ES-I3 (cell line): Measurements from ENCODE around the gene RPL7L1.
"Not testable (repeated sequence)": the region's sequence is repeated elsewhere in the genome, so short reads cannot be mapped to it uniquely, and the experiment has no call there.

Source experiments
- H3K36me3 ChIP-seq: 2 replicates; pipeline ENCODE4 v1.6.1; 2013; ENCODE audit warnings: mild to moderate bottlenecking, low read length, control low read depth, moderate library complexity; ENCODE audit not compliant: insufficient read depth
- H3K4me1 ChIP-seq: 2 replicates; pipeline ENCODE4 v1.6.1; 2013; ENCODE audit warnings: mild to moderate bottlenecking, control low read depth, low read length; ENCODE audit not compliant: insufficient read depth
- H3K9ac ChIP-seq: 2 replicates; pipeline ENCODE4 v1.6.1; 2013; ENCODE audit warnings: low read depth, mild to moderate bottlenecking, low read length, moderate library complexity
- H3K9me3 ChIP-seq: 2 replicates; pipeline ENCODE4 v1.6.1; 2013; ENCODE audit warnings: mild to moderate bottlenecking, low read length, moderate library complexity; ENCODE audit not compliant: control insufficient read depth, insufficient read depth

Gene RPL7L1

DNA sequence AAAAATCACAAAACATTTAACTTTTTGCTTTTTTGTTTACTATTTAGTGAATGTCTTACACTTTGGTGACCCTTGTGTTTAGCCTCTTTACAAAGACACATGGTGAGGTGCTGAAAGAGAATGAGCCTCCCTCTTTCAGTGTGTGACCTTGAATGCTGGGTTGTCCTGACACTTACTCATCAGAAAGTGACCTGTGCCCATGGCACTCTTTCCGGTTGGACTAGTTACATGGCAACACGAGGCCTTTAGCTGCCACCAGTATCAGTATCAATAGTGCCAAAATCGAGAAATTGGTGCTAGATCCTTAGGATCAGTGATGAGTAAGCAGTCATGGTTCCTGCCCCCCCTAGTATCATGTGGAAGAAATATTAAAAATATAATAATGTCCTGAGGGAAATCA, 1.7 kb upstream of the RPL7L1 start:
- Histone ChIP-seq H3K36me3 (peaks cover 2% of the 10 kb centered on the region; the same call in 1 of the 2 replicates), H3K9ac (no peak overlapping the region)

GRCh38 chr6:42880240-42880817, 913 bp downstream of the RPL7L1 start:
- H3K9ac ChIP-seq, result peak overlapping the region; percentile 75
- H3K36me3 ChIP-seq, result peaks cover 26% of the 10 kb centered on the region
- H3K4me1 ChIP-seq, H3K9me3 ChIP-seq: not testable (repeated sequence)

More for the DNA sequence above, 1.7 kb upstream of the RPL7L1 start:
- Histone ChIP-seq H3K9me3 (no peaks in the 10 kb centered on the region), H3K4me1 (no peaks in the 10 kb centered on the region)

- H3K9me3 ChIP-seq, H3K4me1 ChIP-seq: not testable (repeated sequence)
- peak overlapping the region; percentile 75 for H3K9ac ChIP-seq
- H3K36me3 ChIP-seq, result peaks cover 30% of the 10 kb centered on the region
Observed at GRCh38 chr6:42880871-42881270, 1.5 kb downstream of the RPL7L1 start.

GRCh38 chr6:42885702-42886101, 6.3 kb downstream of the RPL7L1 start:
- Histone ChIP-seq H3K9ac (no peak overlapping the region), H3K9me3 (no peaks in the 10 kb centered on the region), H3K36me3 (peaks cover 32% of the 10 kb centered on the region), H3K4me1 (no peaks in the 10 kb centered on the region)

DNA sequence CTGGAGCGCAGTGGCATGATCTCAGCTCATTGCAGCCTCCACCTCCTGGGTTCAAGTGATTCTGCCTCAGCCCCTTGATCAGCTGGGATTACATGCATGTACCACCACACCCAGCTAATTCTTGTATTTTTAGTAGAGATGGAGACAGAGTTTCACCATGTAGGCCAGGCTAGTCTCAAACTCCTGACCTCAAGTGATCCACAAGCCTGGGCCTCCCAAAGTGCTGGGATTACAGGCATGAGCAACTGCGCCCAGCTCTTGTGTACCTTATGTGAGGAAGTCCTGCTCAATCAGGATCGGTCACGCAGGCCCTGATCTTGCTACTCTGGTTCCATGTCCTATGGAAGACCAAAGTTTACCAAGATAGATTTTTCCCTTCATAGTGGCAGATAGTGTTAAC, 8.8 kb downstream of the RPL7L1 start:
- H3K9me3 ChIP-seq, H3K9ac ChIP-seq, H3K4me1 ChIP-seq: not testable (repeated sequence)
- H3K36me3 ChIP-seq, result peaks cover 25% of the 10 kb centered on the region

DNA sequence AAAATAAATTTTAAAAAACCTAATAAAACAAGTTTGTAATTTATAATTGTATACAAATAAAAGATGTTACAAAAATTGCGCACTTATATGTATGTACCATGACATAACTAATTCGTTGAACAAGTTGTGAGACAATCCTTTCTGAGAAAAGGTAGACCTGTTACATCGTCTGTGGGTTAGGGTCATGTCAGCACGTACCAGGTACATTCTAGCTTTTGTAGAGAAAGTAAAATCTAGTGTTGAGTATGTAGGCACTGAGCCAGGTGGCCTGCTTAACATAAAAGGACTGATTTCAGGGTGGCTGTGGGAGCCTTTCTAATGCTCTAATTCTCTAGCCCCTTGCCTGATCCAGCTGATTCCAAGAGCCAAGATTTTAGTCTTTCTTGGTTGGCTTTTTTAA, 10.4 kb downstream of the RPL7L1 start:
- Histone ChIP-seq H3K9me3 (no peaks in the 10 kb centered on the region), H3K4me1 (no peaks in the 10 kb centered on the region), H3K9ac (peak overlapping the region; percentile 69), H3K36me3 (peaks cover 10% of the 10 kb centered on the region; the same call in 1 of the 2 replicates)

DNA sequence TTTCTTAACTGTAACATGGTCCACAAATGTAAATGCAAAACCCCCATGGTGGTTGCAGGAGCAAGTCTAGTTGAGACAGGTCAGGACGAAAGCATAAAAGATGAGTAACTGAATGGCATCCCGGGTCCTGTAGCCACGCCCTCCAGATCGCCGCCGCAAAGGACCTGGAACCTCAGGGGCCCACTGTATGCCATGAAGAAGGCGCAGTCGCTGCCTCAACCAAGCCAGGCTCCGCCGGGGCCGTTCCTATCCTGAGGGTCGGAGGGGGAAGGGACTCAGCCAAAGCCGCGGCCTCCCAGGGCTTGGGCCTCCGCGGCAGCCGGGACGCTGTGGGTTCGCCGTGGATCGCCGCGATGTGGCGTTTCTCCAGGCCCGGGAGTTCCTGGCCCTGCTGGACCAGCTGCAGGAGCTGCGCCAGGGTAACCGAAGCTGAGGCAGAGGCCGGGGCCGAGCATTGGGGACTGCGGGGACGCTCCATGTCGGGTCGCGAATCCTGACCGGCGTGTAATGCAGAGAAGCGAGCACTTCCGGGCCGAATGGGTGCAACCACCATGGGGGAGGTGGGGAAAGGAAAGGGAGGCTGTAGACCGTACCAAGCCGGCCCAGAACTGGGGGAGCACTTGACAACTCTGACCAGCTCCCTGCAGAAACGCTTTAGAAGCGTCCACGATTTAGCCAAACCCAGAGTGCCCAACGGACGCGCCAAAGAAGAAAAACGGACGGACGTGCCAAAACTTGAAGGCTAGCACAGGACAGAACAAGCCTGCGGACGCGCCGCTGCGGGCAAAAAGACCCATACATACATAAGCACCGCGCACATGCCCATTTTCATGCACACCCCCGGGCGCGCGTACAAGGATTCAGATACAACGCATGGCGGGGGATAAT, 11.1 kb downstream of the RPL7L1 start:
- Histone ChIP-seq H3K4me1 (no peaks in the 10 kb centered on the region), H3K36me3 (peaks cover 4% of the 10 kb centered on the region; the same call in 1 of the 2 replicates), H3K9me3 (no peaks in the 10 kb centered on the region), H3K9ac (peak overlapping the region; percentile 69)

DNA sequence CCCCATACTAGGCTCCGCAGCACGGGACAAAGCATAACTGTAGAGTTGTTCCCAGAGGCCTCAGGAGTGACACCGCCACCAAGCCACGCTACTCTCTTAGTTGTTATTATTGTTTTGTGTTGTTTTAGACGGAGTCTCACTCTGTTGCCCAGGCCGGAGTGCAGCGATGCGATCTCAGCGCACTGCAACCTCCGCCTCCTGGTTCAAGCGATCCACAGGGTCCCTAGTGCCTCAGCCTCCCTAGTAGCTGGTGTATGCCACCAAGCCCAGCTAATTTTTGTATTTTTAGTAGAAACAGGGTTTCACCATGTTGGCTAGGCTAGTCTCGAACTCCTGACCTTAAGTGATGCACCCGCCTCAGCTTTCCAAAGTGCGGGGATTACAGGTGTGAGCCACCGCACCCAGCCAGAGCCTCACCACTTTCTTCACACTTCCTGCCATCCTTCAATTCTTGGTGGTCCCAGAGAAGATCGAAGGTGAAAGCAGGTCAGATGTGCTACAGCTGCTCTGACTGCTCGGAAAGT, 11.8 kb downstream of the RPL7L1 start:
- Histone ChIP-seq H3K9ac (peak overlapping the region; percentile 69), H3K9me3 (no peaks in the 10 kb centered on the region), H3K36me3 (no peaks in the 10 kb centered on the region; the same call in 1 of the 2 replicates), H3K4me1 (no peaks in the 10 kb centered on the region)

GRCh38 chr6:42894041-42894828, 14.8 kb downstream of the RPL7L1 start:
- H3K9ac ChIP-seq, result not testable (repeated sequence)

GRCh38 chr6:42896178-42896719, 16.8 kb downstream of the RPL7L1 start:
- no peaks in the 10 kb centered on the region for H3K9me3 ChIP-seq
- H3K9ac ChIP-seq, result no peak overlapping the region
- peaks cover 4% of the 10 kb centered on the region; the same call in 1 of the 2 replicates for H3K4me1 ChIP-seq
- no peaks in the 10 kb centered on the region for H3K36me3 ChIP-seq

More at GRCh38 chr6:42894041-42894828, 14.8 kb downstream of the RPL7L1 start:
- not testable (repeated sequence) for H3K36me3 ChIP-seq, H3K4me1 ChIP-seq, H3K9me3 ChIP-seq

- no peaks in the 10 kb centered on the region for H3K9me3 ChIP-seq
- peak overlapping the region; percentile 27; the same call in 1 of the 2 replicates for H3K9ac ChIP-seq
- H3K36me3 ChIP-seq, result no peaks in the 10 kb centered on the region
- peaks cover 4% of the 10 kb centered on the region; the same call in 1 of the 2 replicates for H3K4me1 ChIP-seq
Observed at GRCh38 chr6:42898891-42899361, 19.5 kb downstream of the RPL7L1 start.

DNA sequence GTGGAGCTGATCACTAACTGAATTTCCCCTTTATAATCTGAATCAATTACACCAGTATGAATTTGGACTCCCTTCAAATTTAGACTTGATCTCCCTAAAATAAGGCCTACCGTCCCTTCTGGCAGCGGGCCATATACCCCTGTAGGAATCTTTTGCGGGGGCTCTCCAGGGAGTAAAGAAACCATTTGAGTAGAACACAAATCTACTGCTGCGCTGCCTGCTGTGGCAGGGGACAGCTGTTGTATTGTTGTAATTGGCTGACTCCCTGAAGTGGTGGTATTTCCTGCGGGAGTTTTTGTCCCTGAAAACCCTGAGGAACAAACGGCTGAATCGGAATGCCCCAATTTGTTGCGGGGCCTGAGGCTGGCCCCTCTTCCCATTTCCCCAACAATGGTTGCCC, 20.5 kb downstream of the RPL7L1 start:
- Histone ChIP-seq H3K36me3 (no peaks in the 10 kb centered on the region), H3K4me1 (peaks cover 4% of the 10 kb centered on the region; the same call in 1 of the 2 replicates), H3K9me3 (no peaks in the 10 kb centered on the region), H3K9ac (no peak overlapping the region)

DNA sequence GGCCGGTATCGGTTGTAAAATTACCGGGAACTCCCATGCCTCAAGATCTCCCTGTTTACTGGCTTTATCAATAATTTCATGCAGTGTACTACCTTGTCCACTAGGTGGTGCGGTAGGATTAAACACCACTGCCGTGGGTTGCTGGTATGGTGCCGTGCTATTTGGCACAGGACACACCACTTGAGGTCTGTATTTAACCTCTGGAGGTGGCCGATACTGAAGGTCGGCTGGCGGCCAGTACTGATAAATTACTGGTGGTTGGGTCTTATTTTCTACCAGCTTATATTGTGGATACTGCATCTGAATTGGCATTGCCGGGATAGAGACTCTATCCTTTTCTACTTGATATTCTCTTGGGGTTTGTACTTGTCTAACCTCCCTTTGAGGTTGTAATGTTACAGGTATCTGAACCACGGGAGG, 22.1 kb downstream of the RPL7L1 start:
- H3K4me1 ChIP-seq, result peaks cover 4% of the 10 kb centered on the region; the same call in 1 of the 2 replicates
- no peaks in the 10 kb centered on the region for H3K9me3 ChIP-seq
- H3K9ac ChIP-seq, result no peak overlapping the region
- H3K36me3 ChIP-seq, result no peaks in the 10 kb centered on the region
